MV-4-11 (cell line): ENCODE data around the gene TCF7L2.
"Not testable (repeated sequence)": the region's sequence is repeated elsewhere in the genome, so short reads cannot be mapped to it uniquely, and the experiment has no call there.

ENCODE experiments used
- DNase-seq: peaks from one replicate; lab custom pipeline; 2025; lab: John Stamatoyannopoulos, UW

The TCF7L2 gene

GRCh38 chr10:113066120-113066519 lies 116.1 kb downstream of the TCF7L2 start:
- not testable (repeated sequence) for DNase-seq

GRCh38 chr10:113066561-113067312 lies 116.7 kb downstream of the TCF7L2 start:
- DNase-seq = no peak

GRCh38 chr10:113067501-113067900 lies 117.5 kb downstream of the TCF7L2 start:
- DNase-seq = peak; percentile 26

- DNase-seq = no peak
Observed at GRCh38 chr10:113068178-113068890, 118.3 kb downstream of the TCF7L2 start.

GRCh38 chr10:113069595-113069994 lies 119.5 kb downstream of the TCF7L2 start:
- DNase-seq = no peak

- DNase-seq = no peak
Observed at GRCh38 chr10:113071446-113071845, 121.4 kb downstream of the TCF7L2 start.

GRCh38 chr10:113073549-113074189 lies 123.6 kb downstream of the TCF7L2 start:
- DNase-seq = no peak

GRCh38 chr10:113076949-113077348 lies 126.9 kb downstream of the TCF7L2 start:
- no peak for DNase-seq

- DNase-seq = no peak
Observed at GRCh38 chr10:113078282-113078907, 128.3 kb downstream of the TCF7L2 start.

- DNase-seq = no peak
Observed at GRCh38 chr10:113080061-113080924, 130.2 kb downstream of the TCF7L2 start.

- no peak for DNase-seq
Observed at GRCh38 chr10:113080925-113081229, 130.8 kb downstream of the TCF7L2 start.

- DNase-seq = no peak
Observed at GRCh38 chr10:113084031-113084430, 134.0 kb downstream of the TCF7L2 start.

- DNase-seq = no peak
Observed at GRCh38 chr10:113085776-113086175, 135.7 kb downstream of the TCF7L2 start.

GRCh38 chr10:113086282-113086681 lies 136.2 kb downstream of the TCF7L2 start:
- DNase-seq = no peak

- peak; percentile 84 for DNase-seq
Observed at GRCh38 chr10:113087165-113088029, 137.3 kb downstream of the TCF7L2 start.

GRCh38 chr10:113088194-113088593 lies 138.1 kb downstream of the TCF7L2 start:
- no peak for DNase-seq

- DNase-seq = no peak
Observed at GRCh38 chr10:113089551-113089950, 139.5 kb downstream of the TCF7L2 start.

- no peak for DNase-seq
Observed at GRCh38 chr10:113091920-113092319, 141.9 kb downstream of the TCF7L2 start.

- DNase-seq = peak; percentile 38
Observed at GRCh38 chr10:113093188-113094113, 143.4 kb downstream of the TCF7L2 start.

GRCh38 chr10:113094114-113094486 lies 144.1 kb downstream of the TCF7L2 start:
- peak; percentile 99 for DNase-seq
